Astrocyte of the cerebellum (primary cell): ENCODE results near the gene ANGPTL7.

ENCODE experiments used
- DNase-seq: peaks from one replicate; pipeline ENCODE4 v3.0.0-alpha.2; 2011; ENCODE audit warnings: low read depth
- H3K4me3 ChIP-seq: 2 replicates; pipeline ENCODE4 v1.5.1; 2011; ENCODE audit warnings: mild to moderate bottlenecking, low read depth, low read length, moderate library complexity
- CTCF ChIP-seq: IDR thresholded peaks from 2 replicates; pipeline ENCODE4 v1.5.1; 2012; ENCODE audit warnings: low read length, low read depth, moderate library complexity, mild to moderate bottlenecking; ENCODE audit errors: missing control alignments
- in situ Hi-C: cut with HindIII; loops from 2 replicates; pipeline ENCODE4 v1.10.0; 2017; ENCODE audit warnings: low sequenced_read_pairs

The ANGPTL7 gene

GRCh38 chr1:11147197-11147770 lies 41.9 kb upstream of the ANGPTL7 start:
- in situ Hi-C loops, result loop anchor here (5.0 kb wide), 1 partner anchor 100 kb away; no protein-coding TSS in a partner anchor
- no peak for TF ChIP-seq CTCF
- DNase-seq, result no peak
- H3K4me3 ChIP-seq, result no peak overlapping the region

GRCh38 chr1:11150326-11150725 lies 38.8 kb upstream of the ANGPTL7 start:
- no peak overlapping the region for H3K4me3 ChIP-seq
- TF ChIP-seq CTCF, result no peak
- DNase-seq, result no peak
- in situ Hi-C loops, result no loop called here

- in situ Hi-C loops, result no loop called here
- no peak overlapping the region for H3K4me3 ChIP-seq
- DNase-seq, result no peak
- no peak for TF ChIP-seq CTCF
Measured at GRCh38 chr1:11151114-11151513, 38.0 kb upstream of the ANGPTL7 start.

GRCh38 chr1:11151826-11152612 lies 37.1 kb upstream of the ANGPTL7 start:
- no peak for TF ChIP-seq CTCF
- DNase-seq, result no peak
- in situ Hi-C loops, result no loop called here
- H3K4me3 ChIP-seq, result no peak overlapping the region

GRCh38 chr1:11152755-11153154 lies 36.4 kb upstream of the ANGPTL7 start:
- no peak for DNase-seq
- no peak overlapping the region for H3K4me3 ChIP-seq
- no peak for TF ChIP-seq CTCF
- in situ Hi-C loops, result no loop called here

GRCh38 chr1:11153184-11153583 lies 36.0 kb upstream of the ANGPTL7 start:
- no peak for TF ChIP-seq CTCF
- no peak overlapping the region for H3K4me3 ChIP-seq
- in situ Hi-C loops, result no loop called here
- no peak for DNase-seq
